WTC11 (cell line): ENCODE measurements around the gene EPHA6. TPM values are rescaled to one million over a fixed set of nuclear protein-coding genes. Genes with fewer than 3 reads are reported as not detected.
"Not testable (repeated sequence)": the region's sequence is repeated elsewhere in the genome, so short reads cannot be mapped to it uniquely, and the experiment has no call there.

Experiments used
- ATAC-seq: fragments of 200-7000 bp; cut with Tn5 transposase; 2 replicates; pipeline ENCODE4 v1.10.0; 2021; ENCODE audit warnings: mild to moderate bottlenecking, moderate library complexity
- CTCF ChIA-PET: fragments of 300-600 bp; sonication (Branson Sonifier 250); formaldehyde crosslinking; loops from one replicate; lab custom pipeline; 2021; ENCODE audit warnings: antibody characterized with exemption; lab: Charles Lee
- POLR2A ChIA-PET: fragments of 350-600 bp; sonication (Branson Sonifier 250); formaldehyde crosslinking; loops from one replicate; lab custom pipeline; 2021; ENCODE audit warnings: antibody characterized with exemption; lab: Charles Lee
- DNase-seq: peaks from one replicate; pipeline ENCODE4 v3.0.0; 2021; ENCODE audit warnings: low spot score
- H3K27ac Mint-ChIP-seq: 2 replicates; pipeline ENCODE4 v1.8.0; 2021; ENCODE audit warnings: mixed read lengths
- H3K27me3 Mint-ChIP-seq: 2 replicates; pipeline ENCODE4 v1.8.0; 2021; ENCODE audit warnings: low read depth, mild to moderate bottlenecking, moderate library complexity, mixed read lengths
- H3K36me3 Mint-ChIP-seq: 2 replicates; pipeline ENCODE4 v1.8.0; 2021; ENCODE audit warnings: mixed read lengths
- H3K4me1 Mint-ChIP-seq: 2 replicates; pipeline ENCODE4 v1.8.0; 2022; ENCODE audit warnings: mixed read lengths
- H3K4me3 Mint-ChIP-seq: 2 replicates; pipeline ENCODE4 v1.8.0; 2021; ENCODE audit warnings: mild to moderate bottlenecking, moderate library complexity, mixed read lengths
- H3K9me3 Mint-ChIP-seq: 2 replicates; pipeline ENCODE4 v1.8.0; 2021; ENCODE audit warnings: mixed read lengths
- ATF3 ChIP-seq: sonication (generic); formaldehyde crosslinking; conservative IDR thresholded peaks from 2 replicates; pipeline ENCODE4 v1.8.1; 2022; ENCODE audit warnings: mild to moderate bottlenecking, missing genetic modification reagents
- E2F1 ChIP-seq: sonication (generic); formaldehyde crosslinking; IDR thresholded peaks from 2 replicates; pipeline ENCODE4 v1.8.0; 2022; ENCODE audit warnings: mild to moderate bottlenecking, missing genetic modification reagents
- ELF4 ChIP-seq: sonication (generic); formaldehyde crosslinking; IDR thresholded peaks from 2 replicates; pipeline ENCODE4 v1.8.1; 2022; ENCODE audit warnings: low read depth, mild to moderate bottlenecking, moderate library complexity, missing genetic modification reagents
- GABPB1 ChIP-seq: sonication (generic); formaldehyde crosslinking; IDR thresholded peaks from 2 replicates; pipeline ENCODE4 v1.8.1; 2023; ENCODE audit warnings: mild to moderate bottlenecking, missing genetic modification reagents
- NFE2L1 ChIP-seq: sonication (generic); formaldehyde crosslinking; IDR thresholded peaks from 2 replicates; pipeline ENCODE4 v1.8.1; 2023; ENCODE audit warnings: missing genetic modification reagents
- NR3C1 ChIP-seq: sonication (generic); formaldehyde crosslinking; conservative IDR thresholded peaks from 2 replicates; pipeline ENCODE4 v1.8.1; 2023; ENCODE audit warnings: low read depth, mild to moderate bottlenecking, missing genetic modification reagents
- RORB ChIP-seq: fragments of 250-450 bp; sonication (Bioruptor Pico); IDR thresholded peaks from 2 replicates; pipeline ENCODE4 v1.9.0; 2021; ENCODE audit warnings: mild to moderate bottlenecking
- TCF7 ChIP-seq: sonication (generic); formaldehyde crosslinking; IDR thresholded peaks from 2 replicates; pipeline ENCODE4 v1.8.0; 2022; ENCODE audit warnings: mild to moderate bottlenecking, low read depth, missing genetic modification reagents, moderate library complexity
- USF1 ChIP-seq: sonication (generic); formaldehyde crosslinking; IDR thresholded peaks from 2 replicates; pipeline ENCODE4 v1.8.0; 2022; ENCODE audit warnings: mild to moderate bottlenecking, missing genetic modification reagents
- ZMAT4 ChIP-seq: fragments of 250-450 bp; sonication (Bioruptor Pico); IDR thresholded peaks from 2 replicates; pipeline ENCODE4 v1.9.0; 2021; ENCODE audit warnings: mild to moderate bottlenecking
- ZNF121 ChIP-seq: sonication (generic); formaldehyde crosslinking; IDR thresholded peaks from 2 replicates; pipeline ENCODE4 v1.8.0; 2023; ENCODE audit warnings: missing genetic modification reagents
- total RNA-seq: library from RNA; stranded (reverse); gene quantifications from 3 replicates; pipeline ENCODE4 v1.2.3, GENCODE V29; 2021
- TF ChIP-seq, protein P1 (sequence below): fragments of 250-450 bp; sonication (Bioruptor Pico); IDR thresholded peaks from 2 replicates; pipeline ENCODE4 v1.9.0; 2021; ENCODE audit warnings: mild to moderate bottlenecking, borderline replicate concordance
- TF ChIP-seq, protein P2 (sequence below): sonication (generic); formaldehyde crosslinking; IDR thresholded peaks from 2 replicates; pipeline ENCODE4 v1.8.1; 2023; ENCODE audit warnings: mild to moderate bottlenecking, missing genetic modification reagents, borderline replicate concordance

The EPHA6 gene
- total RNA-seq, 1 experiment from 2014 or later: 2.1 TPM

- DNase-seq: no peak
- Mint-ChIP-seq H3K36me3 (no peaks in the 10 kb centered on the region), H3K27me3 (no peaks in the 10 kb centered on the region), H3K27ac (no peak overlapping the region), H3K4me1 (no peaks in the 10 kb centered on the region), H3K9me3 (no peaks in the 10 kb centered on the region), H3K4me3 (no peak overlapping the region)
- POLR2A ChIA-PET: no interaction called here
- ATAC-seq: no peak
- TF ChIP-seq, protein P1, sequence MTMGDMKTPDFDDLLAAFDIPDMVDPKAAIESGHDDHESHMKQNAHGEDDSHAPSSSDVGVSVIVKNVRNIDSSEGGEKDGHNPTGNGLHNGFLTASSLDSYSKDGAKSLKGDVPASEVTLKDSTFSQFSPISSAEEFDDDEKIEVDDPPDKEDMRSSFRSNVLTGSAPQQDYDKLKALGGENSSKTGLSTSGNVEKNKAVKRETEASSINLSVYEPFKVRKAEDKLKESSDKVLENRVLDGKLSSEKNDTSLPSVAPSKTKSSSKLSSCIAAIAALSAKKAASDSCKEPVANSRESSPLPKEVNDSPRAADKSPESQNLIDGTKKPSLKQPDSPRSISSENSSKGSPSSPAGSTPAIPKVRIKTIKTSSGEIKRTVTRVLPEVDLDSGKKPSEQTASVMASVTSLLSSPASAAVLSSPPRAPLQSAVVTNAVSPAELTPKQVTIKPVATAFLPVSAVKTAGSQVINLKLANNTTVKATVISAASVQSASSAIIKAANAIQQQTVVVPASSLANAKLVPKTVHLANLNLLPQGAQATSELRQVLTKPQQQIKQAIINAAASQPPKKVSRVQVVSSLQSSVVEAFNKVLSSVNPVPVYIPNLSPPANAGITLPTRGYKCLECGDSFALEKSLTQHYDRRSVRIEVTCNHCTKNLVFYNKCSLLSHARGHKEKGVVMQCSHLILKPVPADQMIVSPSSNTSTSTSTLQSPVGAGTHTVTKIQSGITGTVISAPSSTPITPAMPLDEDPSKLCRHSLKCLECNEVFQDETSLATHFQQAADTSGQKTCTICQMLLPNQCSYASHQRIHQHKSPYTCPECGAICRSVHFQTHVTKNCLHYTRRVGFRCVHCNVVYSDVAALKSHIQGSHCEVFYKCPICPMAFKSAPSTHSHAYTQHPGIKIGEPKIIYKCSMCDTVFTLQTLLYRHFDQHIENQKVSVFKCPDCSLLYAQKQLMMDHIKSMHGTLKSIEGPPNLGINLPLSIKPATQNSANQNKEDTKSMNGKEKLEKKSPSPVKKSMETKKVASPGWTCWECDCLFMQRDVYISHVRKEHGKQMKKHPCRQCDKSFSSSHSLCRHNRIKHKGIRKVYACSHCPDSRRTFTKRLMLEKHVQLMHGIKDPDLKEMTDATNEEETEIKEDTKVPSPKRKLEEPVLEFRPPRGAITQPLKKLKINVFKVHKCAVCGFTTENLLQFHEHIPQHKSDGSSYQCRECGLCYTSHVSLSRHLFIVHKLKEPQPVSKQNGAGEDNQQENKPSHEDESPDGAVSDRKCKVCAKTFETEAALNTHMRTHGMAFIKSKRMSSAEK (CRISPR knock-in tag): no peak
- TF ChIP-seq TCF7 (CRISPR knock-in tag) (no peak), USF1 (CRISPR knock-in tag) (no peak), ZNF121 (CRISPR knock-in tag) (no peak), E2F1 (no peak), NR3C1 (CRISPR knock-in tag) (no peak), ATF3 (no peak), ZMAT4 (CRISPR knock-in tag) (no peak)
- CTCF ChIA-PET: no interaction called here
These were observed 656.1 kb downstream of the EPHA6 start for GRCh38 chr3:97470481-97470880.

- CTCF ChIA-PET: no interaction called here
- DNase-seq: no peak
- no peak overlapping the region for H3K27ac Mint-ChIP-seq
- no peaks in the 10 kb centered on the region for H3K4me1 Mint-ChIP-seq
- H3K36me3 Mint-ChIP-seq: peaks cover 6% of the 10 kb centered on the region
- peaks cover 27% of the 10 kb centered on the region for H3K9me3 Mint-ChIP-seq
- no peak for ATAC-seq
- H3K4me3 Mint-ChIP-seq: no peak overlapping the region
- TF ChIP-seq ZMAT4 (CRISPR knock-in tag) (no peak), ELF4 (CRISPR knock-in tag) (no peak), NFE2L1 (CRISPR knock-in tag) (no peak), GABPB1 (CRISPR knock-in tag) (no peak), RORB (CRISPR knock-in tag) (no peak)
- TF ChIP-seq, protein P2, sequence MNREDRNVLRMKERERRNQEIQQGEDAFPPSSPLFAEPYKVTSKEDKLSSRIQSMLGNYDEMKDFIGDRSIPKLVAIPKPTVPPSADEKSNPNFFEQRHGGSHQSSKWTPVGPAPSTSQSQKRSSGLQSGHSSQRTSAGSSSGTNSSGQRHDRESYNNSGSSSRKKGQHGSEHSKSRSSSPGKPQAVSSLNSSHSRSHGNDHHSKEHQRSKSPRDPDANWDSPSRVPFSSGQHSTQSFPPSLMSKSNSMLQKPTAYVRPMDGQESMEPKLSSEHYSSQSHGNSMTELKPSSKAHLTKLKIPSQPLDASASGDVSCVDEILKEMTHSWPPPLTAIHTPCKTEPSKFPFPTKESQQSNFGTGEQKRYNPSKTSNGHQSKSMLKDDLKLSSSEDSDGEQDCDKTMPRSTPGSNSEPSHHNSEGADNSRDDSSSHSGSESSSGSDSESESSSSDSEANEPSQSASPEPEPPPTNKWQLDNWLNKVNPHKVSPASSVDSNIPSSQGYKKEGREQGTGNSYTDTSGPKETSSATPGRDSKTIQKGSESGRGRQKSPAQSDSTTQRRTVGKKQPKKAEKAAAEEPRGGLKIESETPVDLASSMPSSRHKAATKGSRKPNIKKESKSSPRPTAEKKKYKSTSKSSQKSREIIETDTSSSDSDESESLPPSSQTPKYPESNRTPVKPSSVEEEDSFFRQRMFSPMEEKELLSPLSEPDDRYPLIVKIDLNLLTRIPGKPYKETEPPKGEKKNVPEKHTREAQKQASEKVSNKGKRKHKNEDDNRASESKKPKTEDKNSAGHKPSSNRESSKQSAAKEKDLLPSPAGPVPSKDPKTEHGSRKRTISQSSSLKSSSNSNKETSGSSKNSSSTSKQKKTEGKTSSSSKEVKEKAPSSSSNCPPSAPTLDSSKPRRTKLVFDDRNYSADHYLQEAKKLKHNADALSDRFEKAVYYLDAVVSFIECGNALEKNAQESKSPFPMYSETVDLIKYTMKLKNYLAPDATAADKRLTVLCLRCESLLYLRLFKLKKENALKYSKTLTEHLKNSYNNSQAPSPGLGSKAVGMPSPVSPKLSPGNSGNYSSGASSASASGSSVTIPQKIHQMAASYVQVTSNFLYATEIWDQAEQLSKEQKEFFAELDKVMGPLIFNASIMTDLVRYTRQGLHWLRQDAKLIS: no peak
- no peaks in the 10 kb centered on the region for H3K27me3 Mint-ChIP-seq
- POLR2A ChIA-PET: no interaction called here
These were observed 665.3 kb downstream of the EPHA6 start for GRCh38 chr3:97479740-97480139.

DNA sequence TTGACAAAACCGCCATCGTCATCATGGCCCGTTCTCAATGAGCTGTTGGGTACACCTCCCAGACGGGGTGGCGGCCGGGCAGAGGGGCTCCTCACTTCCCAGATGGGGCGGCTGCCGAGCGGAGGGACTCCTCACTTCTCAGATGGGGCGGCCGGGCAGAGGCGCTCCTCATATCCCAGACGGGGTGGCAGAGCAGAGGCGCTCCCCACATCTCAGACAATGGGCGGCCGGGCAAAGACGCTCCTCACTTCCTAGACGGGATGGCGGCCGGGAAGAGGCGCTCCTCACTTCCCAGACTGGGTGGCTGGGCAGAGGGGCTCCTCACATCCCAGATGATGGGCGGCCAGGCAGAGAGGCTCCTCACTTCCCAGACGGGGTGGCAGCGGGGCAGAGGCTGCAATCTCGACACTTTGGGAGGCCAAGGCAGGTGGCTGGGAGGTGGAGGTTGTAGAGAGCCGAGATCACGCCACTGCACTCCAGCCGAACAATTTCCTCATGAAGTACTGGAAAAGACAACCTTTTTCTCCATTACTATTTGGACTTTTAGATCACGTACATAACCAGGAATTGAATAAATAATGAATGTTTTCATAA is 666.4 kb downstream of the EPHA6 start:
- H3K4me3 Mint-ChIP-seq, ATAC-seq, H3K27me3 Mint-ChIP-seq, H3K4me1 Mint-ChIP-seq, H3K27ac Mint-ChIP-seq, CTCF ChIA-PET, H3K36me3 Mint-ChIP-seq, DNase-seq, POLR2A ChIA-PET: not testable (repeated sequence)
- peaks cover 29% of the 10 kb centered on the region for H3K9me3 Mint-ChIP-seq
